Spleen (tissue), 7 donors: ENCODE data around the gene SERINC5.

Experiments used
- POLR2A ChIP-seq, 3 donors: fragments of 450-650 bp; IDR thresholded peaks; one replicate each; pipeline ENCODE4 v1.5.1; 2017; ENCODE audit warnings: antibody characterized with exemption in 3 of 3, mild to moderate bottlenecking in 1 of 3
- POLR2AphosphoS5 ChIP-seq, 3 donors: sonication (generic); formaldehyde crosslinking; IDR thresholded peaks; one replicate each; pipeline ENCODE4 v1.5.1; 2017; ENCODE audit warnings: antibody characterized with exemption in 3 of 3
- TF ChIP-seq, protein P1 (sequence below), 11 experiments: fragments of 200-600 bp in 7 of 11; fragments of 450-650 bp in 4 of 11; sonication (generic) in 4 of 11; IDR thresholded peaks in 8 of 11; conservative IDR thresholded peaks in 3 of 11; 1 replicate in 7 of 11; 2 replicates in 4 of 11; pipeline versions ENCODE4 v1.4.0 to v1.8.0; 2016 to 2021; ENCODE audit warnings: antibody characterized with exemption in 11 of 11, inconsistent platforms in 4 of 11, mild to moderate bottlenecking in 1 of 11
- donor health status: DM: no; HTN: no; CAD: no; lungs with moderate emphysema.
- donor health status: DM: no; HTN: no; CAD: no.
- donor health status: DM: no; HTN: no; CAD: no.

DNA sequence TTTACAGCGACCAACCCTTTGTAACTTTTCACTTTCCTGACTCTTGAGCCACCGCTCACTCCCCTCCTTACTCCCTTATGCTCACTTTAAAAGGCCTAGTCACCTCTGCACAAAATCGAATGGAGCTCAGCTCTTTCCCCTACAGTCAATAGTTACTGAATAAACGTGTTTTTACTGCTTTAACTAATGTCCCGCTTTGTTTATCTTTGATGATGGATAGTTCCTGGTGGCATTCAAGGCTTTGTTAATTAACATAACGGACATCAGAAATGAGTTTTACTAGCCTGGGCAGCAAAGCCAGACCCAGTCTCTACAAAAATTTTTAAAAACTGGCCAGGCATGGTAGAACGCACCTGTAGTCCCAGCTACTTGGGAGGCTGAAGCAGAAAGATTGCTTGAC is 5.0 kb downstream of the SERINC5 start:
- TF ChIP-seq, protein P1, sequence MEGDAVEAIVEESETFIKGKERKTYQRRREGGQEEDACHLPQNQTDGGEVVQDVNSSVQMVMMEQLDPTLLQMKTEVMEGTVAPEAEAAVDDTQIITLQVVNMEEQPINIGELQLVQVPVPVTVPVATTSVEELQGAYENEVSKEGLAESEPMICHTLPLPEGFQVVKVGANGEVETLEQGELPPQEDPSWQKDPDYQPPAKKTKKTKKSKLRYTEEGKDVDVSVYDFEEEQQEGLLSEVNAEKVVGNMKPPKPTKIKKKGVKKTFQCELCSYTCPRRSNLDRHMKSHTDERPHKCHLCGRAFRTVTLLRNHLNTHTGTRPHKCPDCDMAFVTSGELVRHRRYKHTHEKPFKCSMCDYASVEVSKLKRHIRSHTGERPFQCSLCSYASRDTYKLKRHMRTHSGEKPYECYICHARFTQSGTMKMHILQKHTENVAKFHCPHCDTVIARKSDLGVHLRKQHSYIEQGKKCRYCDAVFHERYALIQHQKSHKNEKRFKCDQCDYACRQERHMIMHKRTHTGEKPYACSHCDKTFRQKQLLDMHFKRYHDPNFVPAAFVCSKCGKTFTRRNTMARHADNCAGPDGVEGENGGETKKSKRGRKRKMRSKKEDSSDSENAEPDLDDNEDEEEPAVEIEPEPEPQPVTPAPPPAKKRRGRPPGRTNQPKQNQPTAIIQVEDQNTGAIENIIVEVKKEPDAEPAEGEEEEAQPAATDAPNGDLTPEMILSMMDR (IDR thresholded peaks at IDR 0.05 in 8 of 11, conservative IDR thresholded peaks at IDR 0.05 in 3 of 11): no peak
- TF ChIP-seq POLR2AphosphoS5 (IDR thresholded peaks at IDR 0.05) (no peak), POLR2A (IDR thresholded peaks at IDR 0.05) (no peak)
